A549 (cell line): ENCODE data around the gene DNAJC16. TPM values are rescaled to one million over a fixed set of nuclear protein-coding genes. Genes with fewer than 3 reads are reported as not detected.

ENCODE experiments used
- ATAC-seq, 2 experiments: fragments of 200-7000 bp in 1 of 2; fragments of >200 bp in 1 of 2; cut with Nextera tagmentation in 1 of 2; cut with Tn5 transposase in 1 of 2; 3 replicates each; pipeline versions ENCODE4 v1.8.0 to v1.9.1; 2018 to 2020; ENCODE audit warnings: mild to moderate bottlenecking in 1 of 2, moderate library complexity in 1 of 2
- CTCF ChIA-PET: fragments of 300-600 bp; sonication (Branson Sonifier 250); formaldehyde crosslinking; extraction: SDS; loops from one replicate; lab custom pipeline; 2021; ENCODE audit warnings: antibody characterized with exemption, inconsistent platforms; lab: Yijun Ruan, JAX
- POLR2A ChIA-PET: fragments of 350-600 bp; formaldehyde crosslinking; extraction: SDS; loops from one replicate; lab custom pipeline; 2021; ENCODE audit warnings: antibody characterized with exemption, inconsistent platforms; lab: Yijun Ruan, JAX
- DNase-seq, 2 experiments: peaks; one replicate each; pipeline versions ENCODE4 v3.0.0 to v3.0.0-alpha.2; 2011 to 2016; ENCODE audit warnings: low read depth in 1 of 2, low spot score in 1 of 2
- FAIRE-seq: peaks from 2 replicates; lab custom pipeline; 2011; peaks lifted over from hg19 to GRCh38; lab: Jason Lieb, UNC
- H3K27ac ChIP-seq, 2 experiments: fragments of >200 bp; sonication (Bioruptor Twin); formaldehyde crosslinking; 3 replicates each; pipeline ENCODE4 v1.5.1; 2016 to 2017
- H3K4me1 ChIP-seq: fragments of >200 bp; sonication (Bioruptor Twin); formaldehyde crosslinking; 3 replicates; pipeline ENCODE4 v1.6.1; 2016
- H3K4me2 ChIP-seq: fragments of >200 bp; sonication (Bioruptor Twin); formaldehyde crosslinking; 3 replicates; pipeline ENCODE4 v1.6.1; 2016
- H3K4me3 ChIP-seq: fragments of >200 bp; sonication (Bioruptor Twin); formaldehyde crosslinking; 3 replicates; pipeline ENCODE4 v1.5.1; 2016
- H3K9me3 ChIP-seq: fragments of >200 bp; sonication (Bioruptor Twin); formaldehyde crosslinking; 3 replicates; pipeline ENCODE4 v1.6.1; 2016
- ATOH8 ChIP-seq: fragments of 250-450 bp; sonication (Bioruptor Pico); IDR thresholded peaks from 2 replicates; pipeline ENCODE4 v1.5.0; 2020; ENCODE audit warnings: low read depth, mild to moderate bottlenecking, moderate library complexity
- BCL3 ChIP-seq: fragments of >200 bp; sonication (Bioruptor Twin); formaldehyde crosslinking; IDR thresholded peaks from 3 replicates; pipeline ENCODE4 v1.6.1; 2016
- BHLHE40 ChIP-seq: IDR thresholded peaks from 2 replicates; pipeline ENCODE4 v1.6.1; 2012; ENCODE audit warnings: low read depth, low read length, inconsistent platforms
- CBX8 ChIP-seq: fragments of 200-600 bp; sonication (generic); IDR thresholded peaks from 2 replicates; pipeline ENCODE4 v1.6.1; 2016
- CEBPB ChIP-seq, 2 experiments: fragments of >200 bp in 1 of 2; sonication (Bioruptor Twin) in 1 of 2; formaldehyde crosslinking in 1 of 2; IDR thresholded peaks; 2 replicates each; pipeline ENCODE4 v1.6.1; 2012 to 2016
- CHD2 ChIP-seq: fragments of 150-350 bp; IDR thresholded peaks from 2 replicates; pipeline ENCODE4 v1.6.1; 2014; ENCODE audit warnings: low read length; ENCODE audit not compliant: partially characterized antibody
- CHD4 ChIP-seq: fragments of 200-600 bp; sonication (generic); IDR thresholded peaks from 2 replicates; pipeline ENCODE4 v1.6.1; 2016; ENCODE audit warnings: antibody characterized with exemption, mild to moderate bottlenecking, borderline replicate concordance
- E2F6 ChIP-seq: IDR thresholded peaks from 2 replicates; pipeline ENCODE4 v1.6.1; 2012; ENCODE audit warnings: low read depth, borderline replicate concordance
- EHF ChIP-seq: fragments of 250-450 bp; sonication (Bioruptor Pico); IDR thresholded peaks from 2 replicates; pipeline ENCODE4 v1.5.0; 2020; ENCODE audit warnings: mild to moderate bottlenecking
- ESRRA ChIP-seq: fragments of 150-350 bp; IDR thresholded peaks from 2 replicates; pipeline ENCODE4 v1.6.1; 2014; ENCODE audit warnings: mild to moderate bottlenecking, low read length, borderline replicate concordance
- FOSL2 ChIP-seq, 2 experiments: fragments of 450-650 bp in 1 of 2; fragments of >200 bp in 1 of 2; sonication (Bioruptor Twin) in 1 of 2; formaldehyde crosslinking; IDR thresholded peaks; 2 replicates each; pipeline versions ENCODE4 v1.5.0 to v1.6.1; 2016 to 2020; ENCODE audit warnings: mild to moderate bottlenecking in 1 of 2, moderate library complexity in 1 of 2
- HEYL ChIP-seq: fragments of 250-450 bp; sonication (Bioruptor Pico); IDR thresholded peaks from 2 replicates; pipeline ENCODE4 v1.8.0; 2021; ENCODE audit warnings: mild to moderate bottlenecking, moderate library complexity
- HMGXB4 ChIP-seq: fragments of 250-450 bp; sonication (Bioruptor Pico); IDR thresholded peaks from 2 replicates; pipeline ENCODE4 v1.5.0; 2021; ENCODE audit warnings: mild to moderate bottlenecking, moderate library complexity, borderline replicate concordance
- HOXA7 ChIP-seq: fragments of 250-450 bp; sonication (Bioruptor Pico); IDR thresholded peaks from 2 replicates; pipeline ENCODE4 v1.5.0; 2020; ENCODE audit warnings: mild to moderate bottlenecking, moderate library complexity
- HOXB13 ChIP-seq: fragments of 250-450 bp; sonication (Bioruptor Pico); IDR thresholded peaks from 2 replicates; pipeline ENCODE4 v1.5.0; 2020; ENCODE audit warnings: low read depth, mild to moderate bottlenecking, moderate library complexity
- HOXB5 ChIP-seq: fragments of 250-450 bp; sonication (Bioruptor Pico); IDR thresholded peaks from 2 replicates; pipeline ENCODE4 v1.5.0; 2020; ENCODE audit warnings: mild to moderate bottlenecking, moderate library complexity
- JUN ChIP-seq, 2 experiments: fragments of >200 bp; sonication (Bioruptor Twin); formaldehyde crosslinking; IDR thresholded peaks; 2 replicates in 1 of 2; 3 replicates in 1 of 2; pipeline ENCODE4 v1.6.1; 2016 to 2017
- MAX ChIP-seq: IDR thresholded peaks from 2 replicates; pipeline ENCODE4 v1.6.1; 2012
- NPAS2 ChIP-seq: fragments of 250-450 bp; sonication (Bioruptor Pico); IDR thresholded peaks from 2 replicates; pipeline ENCODE4 v1.8.0; 2022; ENCODE audit warnings: mild to moderate bottlenecking, moderate library complexity, borderline replicate concordance
- NR3C1 ChIP-seq: fragments of >200 bp; sonication (Bioruptor Twin); formaldehyde crosslinking; IDR thresholded peaks from 3 replicates; pipeline ENCODE4 v1.6.1; 2017
- PBX3 ChIP-seq: IDR thresholded peaks from 2 replicates; pipeline ENCODE4 v1.6.1; 2012
- PHF8 ChIP-seq: fragments of 200-600 bp; sonication (generic); IDR thresholded peaks from 2 replicates; pipeline ENCODE4 v1.6.1; 2016; ENCODE audit warnings: low read depth, mild to moderate bottlenecking, antibody characterized with exemption, moderate library complexity, borderline replicate concordance
- POLR2A ChIP-seq: IDR thresholded peaks from 2 replicates; pipeline ENCODE4 v1.6.1; 2012; ENCODE audit warnings: mild to moderate bottlenecking, low read length
- RAD21 ChIP-seq, 2 experiments: fragments of >200 bp in 1 of 2; sonication (Bioruptor Twin) in 1 of 2; formaldehyde crosslinking in 1 of 2; IDR thresholded peaks in 1 of 2; conservative IDR thresholded peaks in 1 of 2; 2 replicates in 1 of 2; 3 replicates in 1 of 2; pipeline ENCODE4 v1.6.1; 2012 to 2018; ENCODE audit warnings: inconsistent platforms in 1 of 2
- RFX5 ChIP-seq: fragments of 450-650 bp; IDR thresholded peaks from 2 replicates; pipeline ENCODE4 v1.7.1; 2014; ENCODE audit warnings: antibody characterized with exemption, mild to moderate bottlenecking, moderate library complexity
- RNF2 ChIP-seq: fragments of 200-600 bp; sonication (generic); IDR thresholded peaks from 2 replicates; pipeline ENCODE4 v1.6.1; 2016; ENCODE audit warnings: low read depth, mild to moderate bottlenecking, antibody characterized with exemption, moderate library complexity, borderline replicate concordance
- SREBF2 ChIP-seq: fragments of 450-650 bp; IDR thresholded peaks from 2 replicates; pipeline ENCODE4 v1.6.1; 2014; ENCODE audit warnings: mild to moderate bottlenecking, moderate library complexity
- TP53 ChIP-seq: fragments of 250-450 bp; sonication (Bioruptor Pico); IDR thresholded peaks from 2 replicates; pipeline ENCODE4 v1.5.0; 2021; ENCODE audit warnings: mild to moderate bottlenecking, moderate library complexity
- USF2 ChIP-seq: fragments of 450-650 bp; IDR thresholded peaks from 2 replicates; pipeline ENCODE4 v1.6.1; 2014; ENCODE audit warnings: antibody characterized with exemption
- ZC3H11A ChIP-seq: fragments of 450-650 bp; IDR thresholded peaks from 2 replicates; pipeline ENCODE4 v1.6.1; 2014; ENCODE audit warnings: antibody characterized with exemption, mild to moderate bottlenecking
- ZNF302 ChIP-seq: fragments of 250-450 bp; sonication (Bioruptor Pico); IDR thresholded peaks from 2 replicates; pipeline ENCODE4 v1.9.0; 2021; ENCODE audit warnings: inconsistent platforms, mild to moderate bottlenecking, moderate library complexity
- ZSCAN20 ChIP-seq: fragments of 250-450 bp; sonication (Bioruptor Pico); IDR thresholded peaks from 2 replicates; pipeline ENCODE4 v1.8.0; 2022; ENCODE audit warnings: mild to moderate bottlenecking, moderate library complexity
- WGBS: methylation state at CpG from one replicate; pipeline ENCODE4 v1.1.6; 2017; ENCODE audit errors: missing lambda C conversion rate; 5-methylcytosine and 5-hydroxymethylcytosine counted together
- polyA plus RNA-seq, 4 experiments: library from polyadenylated mRNA; depleted of rRNA in 3 of 4; stranded (reverse); fragments of >200 nt; fragmentation: RNase III in 1 of 4; extraction: RNeasy Plus Mini Kit Qiagen cat#74134 plus additional on column Dnase treatment in 1 of 4; gene quantifications; 2 replicates in 3 of 4; 3 replicates in 1 of 4; pipeline ENCODE4 v1.2.3, GENCODE V29; 2011 to 2017

The DNAJC16 gene
- polyA plus RNA-seq, 2 of the 4 experiments (the other 2 are of a cell fraction), result 4.6 to 12.5 TPM

GRCh38 chr1:15603050-15603965 is 76.7 kb downstream of the DNAJC16 start:
- WGBS, result 3% methylated on average over 36 of the region's 56 CpGs
- POLR2A ChIA-PET, result interaction anchor here (0.6 to 2.2 kb wide), 4 partner anchors 9 to 210 kb away, joined by 3 to 24 read pairs (median 4); partner anchors contain the start of gene DDI2
- FAIRE-seq, result peak; percentile 13
- peak; percentile 53 for TF ChIP-seq BHLHE40
- TF ChIP-seq HOXB13 (CRISPR knock-in tag), result peak; percentile 69; the same call in 1 of the 2 replicates
- TF ChIP-seq NR3C1, result no peak
- TF ChIP-seq ZC3H11A, result no peak
- TF ChIP-seq RNF2, result no peak
- peak; percentile 36; the same call in 1 of the 3 replicates for TF ChIP-seq BCL3
- TF ChIP-seq CHD2, result no peak
- TF ChIP-seq PBX3, result no peak
- no peak for TF ChIP-seq CHD4
- no peak for TF ChIP-seq FOSL2 (IDR thresholded peaks at IDR 0.05)
- no peak for TF ChIP-seq FOSL2 (CRISPR knock-in tag; IDR thresholded peaks at IDR 0.05)
- TF ChIP-seq ZNF302, result no peak
- no peak for TF ChIP-seq EHF (CRISPR knock-in tag)
- peak in 1 of 2 experiments; percentile 51; a peak in 2 of 5 replicates for TF ChIP-seq JUN (IDR thresholded peaks at IDR 0.05)
- peak; percentile 33; the same call in 1 of the 2 replicates for TF ChIP-seq ATOH8 (CRISPR knock-in tag)
- TF ChIP-seq HOXA7 (CRISPR knock-in tag), result no peak
- no peak for TF ChIP-seq RAD21 (conservative IDR thresholded peaks at IDR 0.05 in 1 of 2, IDR thresholded peaks at IDR 0.05 in 1 of 2)
- TF ChIP-seq PHF8, result peak; percentile 49; the same call in 1 of the 2 replicates
- TF ChIP-seq USF2, result peak; percentile 99
- peak; percentile 99 for TF ChIP-seq E2F6
- TF ChIP-seq ZSCAN20 (CRISPR knock-in tag), result no peak
- no peak for TF ChIP-seq HOXB5 (CRISPR knock-in tag)
- TF ChIP-seq ESRRA, result no peak
- peak; percentile 60 for TF ChIP-seq POLR2A
- peak; percentile 87 for TF ChIP-seq NPAS2 (CRISPR knock-in tag)
- TF ChIP-seq HEYL (CRISPR knock-in tag), result no peak
- TF ChIP-seq SREBF2, result no peak
- TF ChIP-seq TP53 (CRISPR knock-in tag), result no peak
- peak; percentile 39 to 70; a peak in 3 of 4 replicates for TF ChIP-seq CEBPB (IDR thresholded peaks at IDR 0.05)
- TF ChIP-seq CBX8, result no peak
- TF ChIP-seq RFX5, result peak; percentile 69; the same call in 1 of the 2 replicates
- no peak for TF ChIP-seq HMGXB4 (CRISPR knock-in tag)
- peak; percentile 99 for TF ChIP-seq MAX
- TF ChIP-seq, all 56 proteins: peak for 13
- DNase-seq (peak; percentile 94), ATAC-seq (peak; percentile 98)
- Histone ChIP-seq H3K4me3 (peak overlapping the region; percentile 88), H3K9me3 (0 out of 3 replicates have a peak, but pooled peaks cover 2% of the 10 kb centered on the region), H3K27ac (peak overlapping the region; percentile 79 to 84), H3K4me1 (peaks cover 15% of the 10 kb centered on the region), H3K4me2 (peak overlapping the region; percentile 82)
- CTCF ChIA-PET, result interaction anchor here (0.9 to 1.5 kb wide), 4 partner anchors 11 to 138 kb away, joined by 3 read pairs; no protein-coding TSS in a partner anchor
